ENCODE results near the gene C1QL4. TPM values are rescaled to one million over a fixed set of nuclear protein-coding genes. Genes with fewer than 3 reads are reported as not detected.
A peak's percentile ranks its signal among the peaks of the same experiment; 100 is the strongest.

C1QL4 gene
- total RNA-seq, 1 experiment from 2014 or later, result 0.41 TPM

DNA sequence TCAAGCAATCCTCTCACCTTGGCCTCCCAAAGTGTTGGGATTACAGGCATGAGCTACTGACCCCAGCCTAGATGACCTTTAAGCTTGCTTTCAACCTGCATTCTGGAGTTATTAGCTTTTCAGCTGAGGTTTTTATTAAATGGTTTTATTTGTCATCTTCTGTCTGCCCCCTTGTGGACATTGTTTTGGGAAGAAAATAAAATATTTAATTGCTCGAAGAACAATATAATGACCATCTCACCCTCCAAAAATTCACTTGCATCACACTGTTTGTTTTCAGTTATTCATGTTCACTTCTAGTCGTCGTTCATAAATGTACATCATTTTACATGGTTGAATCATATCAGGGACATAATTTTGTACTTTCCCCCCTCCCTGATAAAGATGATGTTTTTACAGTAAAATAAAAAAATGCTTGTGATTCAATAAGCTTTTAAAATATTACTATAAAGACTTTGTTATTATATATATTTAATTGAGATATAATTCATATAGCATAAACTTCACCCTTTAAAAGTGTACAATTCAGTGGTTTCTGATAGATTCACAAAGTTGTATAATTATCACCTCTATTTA lies 20.2 kb upstream of the C1QL4 start:
- Histone ChIP-seq H3K27me3 (replicated peaks; ENCODE audit: insufficient read depth, low read depth, low read length, poor library complexity) (no peaks in the 10 kb centered on the region), H3K27ac (ENCODE audit: low read depth, low read length, poor library complexity, severe bottlenecking) (no peak overlapping the region), H3K4me3 (ENCODE audit: low read depth, low read length, poor library complexity, severe bottlenecking) (no peak overlapping the region), H3K36me3 (ENCODE audit: insufficient read depth, low read length, poor library complexity, severe bottlenecking) (no peaks in the 10 kb centered on the region), H3K4me1 (ENCODE audit: insufficient read depth, low read length, poor library complexity, severe bottlenecking) (peaks cover 5% of the 10 kb centered on the region), H3K9me3 (ENCODE audit: low read depth, low read length, poor library complexity, severe bottlenecking) (no peaks in the 10 kb centered on the region)
- CTCF ChIA-PET, result interaction anchor here (0.5 to 2.5 kb wide), 10 partner anchors 9 to 224 kb away, joined by 3 to 33 read pairs (median 6); no protein-coding TSS in a partner anchor
- TF ChIP-seq EZH2 (IDR thresholded peaks at IDR 0.05; ENCODE audit: borderline replicate concordance, low read depth, low read length, poor library complexity, severe bottlenecking), result no peak
- TF ChIP-seq, protein P1, sequence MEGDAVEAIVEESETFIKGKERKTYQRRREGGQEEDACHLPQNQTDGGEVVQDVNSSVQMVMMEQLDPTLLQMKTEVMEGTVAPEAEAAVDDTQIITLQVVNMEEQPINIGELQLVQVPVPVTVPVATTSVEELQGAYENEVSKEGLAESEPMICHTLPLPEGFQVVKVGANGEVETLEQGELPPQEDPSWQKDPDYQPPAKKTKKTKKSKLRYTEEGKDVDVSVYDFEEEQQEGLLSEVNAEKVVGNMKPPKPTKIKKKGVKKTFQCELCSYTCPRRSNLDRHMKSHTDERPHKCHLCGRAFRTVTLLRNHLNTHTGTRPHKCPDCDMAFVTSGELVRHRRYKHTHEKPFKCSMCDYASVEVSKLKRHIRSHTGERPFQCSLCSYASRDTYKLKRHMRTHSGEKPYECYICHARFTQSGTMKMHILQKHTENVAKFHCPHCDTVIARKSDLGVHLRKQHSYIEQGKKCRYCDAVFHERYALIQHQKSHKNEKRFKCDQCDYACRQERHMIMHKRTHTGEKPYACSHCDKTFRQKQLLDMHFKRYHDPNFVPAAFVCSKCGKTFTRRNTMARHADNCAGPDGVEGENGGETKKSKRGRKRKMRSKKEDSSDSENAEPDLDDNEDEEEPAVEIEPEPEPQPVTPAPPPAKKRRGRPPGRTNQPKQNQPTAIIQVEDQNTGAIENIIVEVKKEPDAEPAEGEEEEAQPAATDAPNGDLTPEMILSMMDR (conservative IDR thresholded peaks at IDR 0.05; ENCODE audit: low read depth, low read length), result peak; percentile 65
- peak; percentile 69 for DNase-seq (ENCODE audit: low spot score)
- no TSS peak for BruUV-seq (replicated peaks)
- POLR2A ChIA-PET (ENCODE audit: low non-redundant PET), result no interaction called here
- intact Hi-C loops (cut with micrococcal nuclease; ENCODE audit: unreplicated experiment), result loop anchor here (2.0 to 5.0 kb wide), 2 partner anchors 68 to 225 kb away; no protein-coding TSS in a partner anchor

DNA sequence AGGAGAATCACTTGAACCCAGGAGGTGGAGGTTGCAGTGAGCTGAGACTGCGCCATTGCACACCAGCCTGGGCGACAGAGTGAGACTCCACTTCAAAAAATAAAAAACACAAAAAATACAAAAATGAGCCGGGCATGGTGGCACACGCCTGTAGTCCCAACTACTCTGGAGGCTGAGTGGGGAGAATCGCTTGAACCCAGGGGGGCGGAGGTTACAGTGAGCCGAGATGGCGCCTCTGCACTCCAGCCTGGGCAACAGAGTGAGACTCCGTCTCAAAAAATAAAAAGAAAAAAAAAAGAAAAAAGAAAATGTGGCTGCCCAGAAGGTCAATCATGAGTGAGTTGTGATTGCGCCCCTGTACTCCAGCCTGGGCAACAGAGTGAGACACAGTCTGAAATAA lies 18.9 kb upstream of the C1QL4 start:
- DNase-seq (ENCODE audit: low spot score), result no peak
- intact Hi-C loops (cut with micrococcal nuclease; ENCODE audit: unreplicated experiment), result loop anchor here (2.0 to 5.0 kb wide), 2 partner anchors 67 to 226 kb away; no protein-coding TSS in a partner anchor
- no peak overlapping the region for H3K4me3 ChIP-seq (ENCODE audit: low read depth, low read length, poor library complexity, severe bottlenecking)
- H3K27ac ChIP-seq (ENCODE audit: low read depth, low read length, poor library complexity, severe bottlenecking), result no peak overlapping the region
- peaks cover 5% of the 10 kb centered on the region for H3K4me1 ChIP-seq (ENCODE audit: insufficient read depth, low read length, poor library complexity, severe bottlenecking)
- ChIA-PET POLR2A (ENCODE audit: low non-redundant PET) (no interaction called here), CTCF (no interaction called here)
- no TSS peak for BruUV-seq (replicated peaks)
- no peaks in the 10 kb centered on the region for H3K36me3 ChIP-seq (ENCODE audit: insufficient read depth, low read length, poor library complexity, severe bottlenecking)
- no peaks in the 10 kb centered on the region for H3K27me3 ChIP-seq (replicated peaks; ENCODE audit: insufficient read depth, low read depth, low read length, poor library complexity)
- TF ChIP-seq, protein P1 (conservative IDR thresholded peaks at IDR 0.05; ENCODE audit: low read depth, low read length), result no peak
- no peak for TF ChIP-seq EZH2 (IDR thresholded peaks at IDR 0.05; ENCODE audit: borderline replicate concordance, low read depth, low read length, poor library complexity, severe bottlenecking)
- no peaks in the 10 kb centered on the region for H3K9me3 ChIP-seq (ENCODE audit: low read depth, low read length, poor library complexity, severe bottlenecking)

DNA sequence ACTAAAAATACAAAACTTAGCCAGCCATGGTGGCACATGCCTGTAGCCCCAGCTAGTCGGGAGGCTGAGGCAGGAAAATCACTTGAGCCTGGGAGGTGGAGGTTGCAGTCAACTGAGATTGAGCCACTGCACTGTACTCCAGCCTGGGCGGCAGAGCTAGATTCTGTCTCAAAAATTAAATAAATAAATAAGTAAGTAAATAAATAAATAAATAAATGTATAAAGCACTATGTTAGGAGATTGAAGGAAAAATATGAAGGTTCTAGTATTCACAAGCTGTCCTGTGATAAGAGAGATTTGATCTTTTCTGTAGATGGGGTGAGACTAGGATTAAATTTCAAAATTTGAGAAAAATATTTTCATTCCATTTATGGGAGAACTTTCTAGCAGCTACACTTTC lies 15.4 kb upstream of the C1QL4 start:
- no peaks in the 10 kb centered on the region for H3K9me3 ChIP-seq (ENCODE audit: low read depth, low read length, poor library complexity, severe bottlenecking)
- intact Hi-C loops (cut with micrococcal nuclease; ENCODE audit: unreplicated experiment), result no loop called here
- no TSS peak for BruUV-seq (replicated peaks)
- H3K36me3 ChIP-seq (ENCODE audit: insufficient read depth, low read length, poor library complexity, severe bottlenecking), result no peaks in the 10 kb centered on the region
- ChIA-PET CTCF (no interaction called here), POLR2A (ENCODE audit: low non-redundant PET) (interaction anchor here (0.6 kb wide), 1 partner anchor 77 kb away, joined by 4 read pairs; no protein-coding TSS in a partner anchor)
- H3K27ac ChIP-seq (ENCODE audit: low read depth, low read length, poor library complexity, severe bottlenecking), result no peak overlapping the region
- DNase-seq (ENCODE audit: low spot score), result no peak
- H3K4me3 ChIP-seq (ENCODE audit: low read depth, low read length, poor library complexity, severe bottlenecking), result no peak overlapping the region
- H3K4me1 ChIP-seq (ENCODE audit: insufficient read depth, low read length, poor library complexity, severe bottlenecking), result peaks cover 8% of the 10 kb centered on the region
- no peaks in the 10 kb centered on the region for H3K27me3 ChIP-seq (replicated peaks; ENCODE audit: insufficient read depth, low read depth, low read length, poor library complexity)
- no peak for TF ChIP-seq EZH2 (IDR thresholded peaks at IDR 0.05; ENCODE audit: borderline replicate concordance, low read depth, low read length, poor library complexity, severe bottlenecking)
- TF ChIP-seq, protein P1 (conservative IDR thresholded peaks at IDR 0.05; ENCODE audit: low read depth, low read length), result no peak

Measured in A673 (cell line).